MG63 (cell line): ENCODE measurements around the gene ASB4. TPM values are rescaled to one million over a fixed set of nuclear protein-coding genes. Genes with fewer than 3 reads are reported as not detected.
A peak's percentile ranks its signal among the peaks of the same experiment; 100 is the strongest.
"Not testable (repeated sequence)": the region's sequence is repeated elsewhere in the genome, so short reads cannot be mapped to it uniquely, and the experiment has no call there.

Experiments
- DNase-seq: peaks from one replicate; pipeline ENCODE4 v3.0.0-alpha.2; 2020
- H3K27me3 ChIP-seq: fragments of 250-450 bp; sonication (Bioruptor Pico); 2 replicates; pipeline ENCODE4 v1.5.1; 2020; ENCODE audit warnings: mild to moderate bottlenecking, moderate library complexity
- H3K36me3 ChIP-seq: fragments of 250-450 bp; sonication (Bioruptor Pico); 2 replicates; pipeline ENCODE4 v1.5.1; 2020; ENCODE audit warnings: mild to moderate bottlenecking, moderate library complexity
- H3K4me3 ChIP-seq: fragments of 250-450 bp; sonication (Bioruptor Pico); 2 replicates; pipeline ENCODE4 v1.5.1; 2020; ENCODE audit warnings: mild to moderate bottlenecking, moderate library complexity
- H3K9me3 ChIP-seq: fragments of 250-450 bp; sonication (Bioruptor Pico); 2 replicates; pipeline ENCODE4 v1.5.1; 2020; ENCODE audit warnings: mild to moderate bottlenecking, moderate library complexity
- total RNA-seq: library from RNA; depleted of rRNA; stranded (reverse); fragments of >200 nt; shearing (Covaris generic); gene quantifications from 2 replicates; pipeline ENCODE4 v1.2.3, GENCODE V29; 2014; ENCODE audit warnings: low replicate concordance; rRNA removed

The ASB4 gene, protein sequence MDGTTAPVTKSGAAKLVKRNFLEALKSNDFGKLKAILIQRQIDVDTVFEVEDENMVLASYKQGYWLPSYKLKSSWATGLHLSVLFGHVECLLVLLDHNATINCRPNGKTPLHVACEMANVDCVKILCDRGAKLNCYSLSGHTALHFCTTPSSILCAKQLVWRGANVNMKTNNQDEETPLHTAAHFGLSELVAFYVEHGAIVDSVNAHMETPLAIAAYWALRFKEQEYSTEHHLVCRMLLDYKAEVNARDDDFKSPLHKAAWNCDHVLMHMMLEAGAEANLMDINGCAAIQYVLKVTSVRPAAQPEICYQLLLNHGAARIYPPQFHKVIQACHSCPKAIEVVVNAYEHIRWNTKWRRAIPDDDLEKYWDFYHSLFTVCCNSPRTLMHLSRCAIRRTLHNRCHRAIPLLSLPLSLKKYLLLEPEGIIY
- not detected in 2 replicates for total RNA-seq

DNA sequence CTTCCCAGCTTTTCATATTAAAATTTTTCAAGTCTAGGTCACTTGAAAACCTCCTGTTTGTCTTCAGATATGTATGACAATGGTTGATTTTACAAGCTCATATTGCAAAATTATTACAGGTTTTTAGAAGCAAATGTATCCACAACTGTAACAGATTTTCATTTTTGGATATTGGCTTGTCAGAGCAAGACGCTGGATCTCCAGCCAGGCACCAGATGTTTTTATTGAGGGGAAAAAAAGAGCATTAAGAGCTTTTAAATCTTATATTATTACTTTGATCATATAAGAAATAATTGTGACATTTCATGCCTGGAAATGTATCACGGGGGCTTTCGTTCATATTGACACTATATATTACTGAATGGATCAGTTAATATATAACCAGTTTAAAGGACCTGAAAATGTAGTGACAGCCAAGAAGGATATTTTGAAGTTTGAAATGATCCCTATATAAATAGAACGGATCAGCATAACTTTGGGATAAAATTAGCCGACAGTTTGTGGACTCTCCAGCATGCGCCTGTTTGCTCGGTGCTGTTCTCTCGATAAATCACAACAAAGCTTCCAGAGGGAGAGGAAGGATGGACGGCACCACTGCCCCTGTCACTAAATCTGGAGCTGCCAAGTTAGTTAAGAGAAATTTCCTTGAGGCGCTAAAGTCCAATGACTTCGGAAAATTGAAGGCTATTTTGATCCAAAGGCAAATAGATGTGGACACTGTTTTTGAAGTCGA, at the start of gene ASB4:
TSS of gene ASB4 (plus strand) at position 553 of the 733 bp plus-strand sequence. CDS start at position 582, 29 bp downstream.
- Histone ChIP-seq H3K27me3 (no peaks in the 10 kb centered on the region), H3K36me3 (no peaks in the 10 kb centered on the region), H3K4me3 (no peak within 1 kb of the TSS), H3K9me3 (no peaks in the 10 kb centered on the region)
- no peak for DNase-seq

DNA sequence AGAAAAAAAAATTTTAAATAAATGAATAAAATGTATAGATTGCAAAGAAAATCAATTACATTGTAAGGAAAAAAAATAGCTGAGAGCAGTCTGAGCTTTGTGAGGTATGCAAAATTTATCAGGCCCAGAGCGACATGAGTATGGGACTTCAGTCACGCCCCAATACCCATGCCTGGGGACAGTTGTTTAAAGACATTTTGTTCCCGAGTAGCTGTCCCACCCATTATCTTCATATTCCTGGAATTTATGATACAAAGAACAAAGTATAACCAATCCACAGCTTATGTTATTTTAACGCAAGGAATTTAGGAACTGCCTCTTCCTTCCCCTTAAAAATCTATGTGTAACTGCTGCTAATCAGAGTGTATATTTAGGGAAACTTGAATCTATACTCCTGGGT, 49.3 kb upstream of the ASB4 start:
- H3K36me3 ChIP-seq: no peaks in the 10 kb centered on the region
- no peak for DNase-seq
- no peaks in the 10 kb centered on the region for H3K9me3 ChIP-seq
- H3K4me3 ChIP-seq: no peak overlapping the region
- H3K27me3 ChIP-seq: no peaks in the 10 kb centered on the region

DNA sequence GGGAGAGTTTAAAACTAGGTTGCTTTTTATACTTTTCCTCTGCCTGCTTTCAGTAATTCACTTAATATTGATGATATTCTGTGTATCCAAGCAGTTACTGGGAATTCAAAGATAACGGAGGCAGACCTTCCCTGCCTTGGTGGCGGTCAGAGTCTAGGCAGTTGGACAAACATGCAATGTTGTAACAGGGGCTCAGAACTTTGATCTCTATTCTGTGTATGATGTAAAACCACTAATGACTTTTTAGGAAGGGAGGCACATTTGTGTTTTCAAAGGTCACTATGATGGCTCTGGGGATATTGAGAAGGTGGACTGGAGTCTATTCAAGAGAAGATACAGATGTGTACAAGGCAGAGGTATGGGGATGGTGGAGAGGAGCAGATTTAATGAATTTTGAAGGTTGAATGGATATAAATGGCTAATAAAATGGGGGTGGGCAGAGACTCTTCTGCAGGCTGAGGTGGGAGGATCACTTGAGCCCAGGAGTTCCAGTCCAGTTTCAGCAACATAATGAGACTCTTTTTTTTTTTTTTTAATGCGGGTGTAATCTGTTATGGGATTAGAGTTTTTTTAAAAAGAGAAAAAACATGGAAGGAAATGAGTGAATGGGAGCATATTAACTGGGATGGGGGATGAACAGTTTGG, 45.2 kb upstream of the ASB4 start:
- no peaks in the 10 kb centered on the region for H3K9me3 ChIP-seq
- DNase-seq: no peak
- no peaks in the 10 kb centered on the region for H3K27me3 ChIP-seq
- H3K36me3 ChIP-seq: no peaks in the 10 kb centered on the region
- H3K4me3 ChIP-seq: no peak overlapping the region

DNA sequence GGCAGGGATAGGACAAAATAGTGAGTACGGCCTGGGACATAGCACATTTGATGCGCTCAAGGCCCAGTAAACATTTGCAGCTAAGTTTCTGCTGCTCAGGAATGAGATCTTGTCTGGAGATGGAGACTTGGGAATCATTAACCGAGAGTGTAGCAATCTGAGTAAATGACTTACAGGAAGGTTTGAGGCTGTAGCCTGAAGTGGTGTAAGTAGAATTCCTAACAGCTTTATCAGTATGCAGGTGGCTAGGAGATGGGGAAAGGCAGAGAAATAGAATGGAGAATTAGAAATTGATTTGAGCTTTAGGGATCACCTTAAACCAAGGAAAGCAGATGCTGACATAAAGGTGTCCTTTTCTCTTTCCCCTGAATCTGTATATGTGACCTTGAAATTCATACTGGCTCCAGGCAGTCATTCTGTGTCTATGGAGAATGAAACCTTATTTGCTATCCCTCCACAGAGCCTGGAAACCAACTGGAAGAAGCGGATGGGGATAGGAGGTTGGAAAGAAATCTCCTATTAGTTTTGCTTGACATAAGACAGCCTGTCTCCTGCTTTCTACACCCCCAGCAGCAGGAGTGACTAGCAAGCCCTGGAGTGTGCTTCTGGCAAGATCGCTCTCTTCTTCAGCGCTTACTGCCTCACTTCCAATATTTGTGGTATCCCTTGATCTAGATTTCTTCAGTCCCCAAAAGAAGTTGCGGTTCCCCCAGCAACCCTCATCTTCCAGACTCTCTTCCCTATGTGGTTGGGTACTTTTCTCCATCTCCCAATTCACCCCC, 44.5 kb upstream of the ASB4 start:
- H3K36me3 ChIP-seq: no peaks in the 10 kb centered on the region
- H3K9me3 ChIP-seq: no peaks in the 10 kb centered on the region
- H3K4me3 ChIP-seq: no peak overlapping the region
- no peaks in the 10 kb centered on the region for H3K27me3 ChIP-seq
- no peak for DNase-seq

DNA sequence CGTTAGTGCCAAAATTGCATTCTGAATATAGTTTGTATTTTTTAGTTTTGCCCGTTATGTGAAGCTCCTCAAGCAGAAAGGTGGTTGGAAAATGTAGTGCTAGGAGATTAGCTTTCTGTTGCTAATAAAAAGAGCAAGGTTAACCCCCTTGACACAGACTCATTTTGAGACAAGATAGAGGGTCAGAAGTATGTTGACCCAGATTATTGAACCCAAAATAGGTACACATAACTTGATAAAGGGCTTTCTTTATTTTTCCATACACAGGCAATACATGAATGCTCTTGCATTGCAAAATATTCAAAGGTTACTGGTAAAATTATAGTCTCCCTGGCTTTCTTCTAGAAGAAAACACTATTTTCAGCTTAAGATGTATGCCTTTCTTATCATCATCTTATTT, 40.9 kb upstream of the ASB4 start:
- DNase-seq: no peak
- H3K4me3 ChIP-seq: no peak overlapping the region
- no peaks in the 10 kb centered on the region for H3K27me3 ChIP-seq
- H3K9me3 ChIP-seq: no peaks in the 10 kb centered on the region
- no peaks in the 10 kb centered on the region for H3K36me3 ChIP-seq

DNA sequence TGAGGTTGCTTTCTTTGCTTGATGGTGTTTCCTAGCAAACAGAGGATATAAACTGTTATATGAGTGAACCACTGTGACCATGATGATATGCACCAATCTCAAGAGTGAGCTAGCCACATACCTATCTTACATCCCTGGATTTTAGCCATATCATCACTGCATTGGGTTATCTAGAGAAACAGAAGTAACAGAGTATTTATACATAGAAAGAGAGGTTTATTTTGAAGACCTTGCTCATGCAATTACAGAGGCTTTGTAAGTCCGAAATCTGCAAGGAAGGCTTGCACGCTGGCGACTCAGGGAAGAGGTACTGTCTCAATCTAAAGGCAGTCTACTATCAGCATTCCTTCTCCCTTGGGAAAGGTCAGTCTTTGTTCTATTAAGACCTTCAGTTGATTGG, 39.1 kb upstream of the ASB4 start:
- H3K36me3 ChIP-seq: no peaks in the 10 kb centered on the region
- DNase-seq: no peak
- H3K27me3 ChIP-seq: no peaks in the 10 kb centered on the region
- no peaks in the 10 kb centered on the region for H3K9me3 ChIP-seq
- no peak overlapping the region for H3K4me3 ChIP-seq

DNA sequence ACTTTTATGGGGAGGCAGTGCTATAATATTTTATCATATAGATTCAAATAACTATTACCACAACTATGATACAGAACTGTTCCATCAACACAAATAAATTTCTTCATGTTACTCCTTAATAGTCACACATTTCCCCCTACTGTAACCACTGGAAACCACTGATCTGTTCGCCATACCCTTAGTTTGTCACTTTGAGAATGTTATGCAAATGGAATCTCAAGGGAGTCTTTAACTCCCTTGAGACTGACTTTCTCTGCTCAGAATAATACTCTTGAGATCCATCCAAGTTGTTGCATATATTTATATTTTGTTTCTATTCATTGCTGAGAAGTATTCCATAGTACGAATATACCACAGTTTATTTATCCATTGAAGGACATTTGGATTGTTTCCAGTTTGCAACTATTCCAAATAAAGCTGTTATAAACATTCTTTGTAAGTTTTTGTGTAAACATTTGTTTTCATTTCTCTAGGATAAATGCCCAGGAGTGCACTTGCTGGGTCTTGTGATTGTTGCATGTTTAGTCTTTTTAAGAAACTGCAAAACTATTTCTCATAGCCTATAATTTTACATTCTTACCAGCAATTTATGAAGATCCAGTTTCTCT, 31.2 kb upstream of the ASB4 start:
- Histone ChIP-seq H3K9me3 (no peaks in the 10 kb centered on the region), H3K27me3 (no peaks in the 10 kb centered on the region), H3K36me3 (no peaks in the 10 kb centered on the region), H3K4me3 (no peak overlapping the region)
- DNase-seq: no peak

DNA sequence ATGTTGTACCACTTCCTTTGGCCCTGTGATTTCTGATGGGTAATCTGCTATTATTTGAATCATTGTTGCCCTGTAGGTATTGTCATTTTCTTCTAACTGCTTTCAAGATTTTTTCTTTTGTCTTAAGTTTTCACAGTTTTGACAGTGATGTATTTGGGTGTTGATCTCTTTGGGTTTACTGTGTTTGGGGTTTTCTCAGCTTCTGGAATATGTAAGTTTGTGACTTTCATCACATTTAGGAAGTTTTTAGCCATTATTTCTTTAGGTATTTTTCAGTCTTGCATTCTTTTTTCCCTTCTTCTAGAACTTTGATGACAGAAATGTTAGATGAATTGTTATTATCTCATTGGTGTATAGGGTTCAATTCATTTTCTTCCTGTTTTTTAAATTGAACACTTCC, 27.8 kb upstream of the ASB4 start:
- no peak for DNase-seq
- no peaks in the 10 kb centered on the region for H3K36me3 ChIP-seq
- H3K4me3 ChIP-seq: no peak overlapping the region
- H3K27me3 ChIP-seq: no peaks in the 10 kb centered on the region
- no peaks in the 10 kb centered on the region for H3K9me3 ChIP-seq

DNA sequence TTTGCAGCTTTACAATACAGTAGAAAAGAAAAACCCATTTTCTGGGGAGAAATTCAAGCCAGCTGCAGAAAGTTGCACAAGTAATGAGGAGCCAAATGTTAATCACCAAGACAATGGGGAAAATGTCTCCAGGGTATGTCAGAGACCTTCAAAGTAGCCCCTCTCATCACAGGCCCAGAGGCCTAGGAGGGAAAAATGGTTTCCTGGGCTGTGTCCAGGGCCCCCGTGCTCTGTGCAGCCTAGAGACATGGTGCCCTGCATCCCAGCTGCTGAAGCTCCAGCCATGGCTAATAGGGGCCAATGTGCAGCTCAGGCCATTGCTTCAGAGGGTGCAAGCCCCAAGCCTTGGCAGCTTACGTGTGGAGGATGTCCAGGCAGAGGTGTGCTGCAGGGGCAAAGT, 25.1 kb upstream of the ASB4 start:
- not testable (repeated sequence) for H3K4me3 ChIP-seq, H3K27me3 ChIP-seq, H3K36me3 ChIP-seq, H3K9me3 ChIP-seq, DNase-seq

DNA sequence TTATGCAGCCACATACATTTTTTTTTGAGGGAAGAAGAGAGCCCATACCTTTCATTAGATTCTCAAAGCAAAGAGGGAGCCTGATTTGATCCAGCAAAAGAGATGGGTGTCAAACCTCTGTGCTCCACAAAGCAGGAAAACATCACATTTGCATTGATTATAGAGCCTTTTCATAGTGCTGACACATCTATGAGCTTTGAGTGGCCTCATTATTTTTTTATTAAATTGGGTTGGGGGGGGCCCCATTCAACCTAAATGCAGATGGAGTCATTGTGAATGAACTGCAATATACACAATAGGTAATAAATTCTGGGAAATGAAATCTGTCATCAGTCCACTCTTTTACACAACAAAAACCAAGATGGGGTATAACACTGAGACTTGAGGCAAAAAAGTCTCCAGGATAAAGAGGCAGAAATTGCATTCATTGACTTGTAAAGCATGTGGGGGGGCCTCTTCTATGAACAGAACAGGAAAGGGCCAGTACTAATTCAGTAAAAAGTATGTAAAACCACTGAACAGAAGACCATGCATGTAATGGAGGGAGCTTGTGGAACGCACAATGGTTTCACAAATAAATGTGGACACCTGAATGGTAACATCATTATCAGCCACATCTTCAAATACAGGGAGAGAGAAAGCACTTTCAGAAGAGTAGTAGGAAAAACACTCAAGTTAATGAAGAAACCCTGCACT, 17.7 kb upstream of the ASB4 start:
- Histone ChIP-seq H3K9me3 (no peaks in the 10 kb centered on the region), H3K36me3 (no peaks in the 10 kb centered on the region), H3K27me3 (no peaks in the 10 kb centered on the region), H3K4me3 (no peak overlapping the region)
- DNase-seq: no peak

DNA sequence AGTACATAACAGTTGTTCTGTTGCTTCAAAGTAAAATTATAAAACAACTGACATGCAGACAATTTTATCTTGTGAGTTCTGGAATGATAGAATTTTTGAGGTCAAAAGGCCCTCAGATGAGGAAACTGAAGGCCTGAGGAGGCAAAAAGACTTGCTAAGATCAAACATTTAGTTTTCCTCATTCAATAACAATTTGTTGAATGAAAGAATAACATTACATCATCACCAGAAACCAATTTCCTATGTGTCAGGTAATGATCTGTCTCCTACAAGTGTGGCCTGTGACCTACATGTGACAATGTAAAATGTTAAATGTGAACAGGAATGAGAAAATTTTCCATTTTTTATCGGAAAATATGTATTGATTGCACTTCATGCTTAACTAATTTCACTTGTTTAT, 16.6 kb upstream of the ASB4 start:
- Histone ChIP-seq H3K27me3 (no peaks in the 10 kb centered on the region), H3K4me3 (no peak overlapping the region), H3K9me3 (no peaks in the 10 kb centered on the region), H3K36me3 (no peaks in the 10 kb centered on the region)
- DNase-seq: no peak

DNA sequence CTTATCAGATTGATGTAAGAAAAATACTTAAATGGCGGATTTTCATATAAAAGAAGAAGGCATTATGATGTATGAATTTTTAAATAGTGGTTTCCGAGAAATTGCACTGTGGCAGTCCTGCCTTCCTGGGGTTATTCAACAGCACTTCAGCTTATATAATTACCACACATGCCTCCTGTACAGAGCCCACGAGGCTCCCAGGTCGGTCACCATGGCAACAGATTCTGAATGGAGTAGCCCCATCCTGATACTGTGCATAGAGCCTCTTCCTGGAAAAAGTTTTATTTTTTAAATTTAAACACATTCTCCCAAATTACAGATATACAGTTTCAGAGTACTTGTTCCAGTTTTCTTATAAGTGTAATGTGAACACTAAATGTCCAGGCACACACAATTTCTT, 15.9 kb upstream of the ASB4 start:
- no peaks in the 10 kb centered on the region for H3K27me3 ChIP-seq
- H3K36me3 ChIP-seq: no peaks in the 10 kb centered on the region
- H3K4me3 ChIP-seq: no peak overlapping the region
- H3K9me3 ChIP-seq: no peaks in the 10 kb centered on the region
- no peak for DNase-seq

DNA sequence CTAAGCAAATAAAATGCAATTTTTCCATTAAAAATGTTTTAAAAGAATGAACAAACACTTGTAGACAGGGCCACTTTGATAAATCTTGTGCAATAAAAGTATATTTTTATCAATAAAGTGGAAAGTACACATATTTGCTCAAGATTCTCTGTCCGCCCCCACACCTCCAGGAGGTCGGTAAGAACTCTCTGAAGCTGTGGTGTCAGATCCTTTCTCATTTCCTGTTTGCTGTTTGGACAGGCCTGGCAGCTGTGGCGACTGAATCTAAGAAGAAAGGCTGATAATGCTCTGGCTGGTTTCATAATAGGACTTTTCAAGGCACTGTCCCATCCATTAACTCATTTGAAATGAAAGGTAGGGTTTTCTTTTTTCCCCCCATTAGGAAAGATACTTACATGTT, 15.3 kb upstream of the ASB4 start:
- Histone ChIP-seq H3K9me3 (no peaks in the 10 kb centered on the region), H3K27me3 (no peaks in the 10 kb centered on the region), H3K4me3 (no peak overlapping the region), H3K36me3 (no peaks in the 10 kb centered on the region)
- peak; percentile 47 for DNase-seq

DNA sequence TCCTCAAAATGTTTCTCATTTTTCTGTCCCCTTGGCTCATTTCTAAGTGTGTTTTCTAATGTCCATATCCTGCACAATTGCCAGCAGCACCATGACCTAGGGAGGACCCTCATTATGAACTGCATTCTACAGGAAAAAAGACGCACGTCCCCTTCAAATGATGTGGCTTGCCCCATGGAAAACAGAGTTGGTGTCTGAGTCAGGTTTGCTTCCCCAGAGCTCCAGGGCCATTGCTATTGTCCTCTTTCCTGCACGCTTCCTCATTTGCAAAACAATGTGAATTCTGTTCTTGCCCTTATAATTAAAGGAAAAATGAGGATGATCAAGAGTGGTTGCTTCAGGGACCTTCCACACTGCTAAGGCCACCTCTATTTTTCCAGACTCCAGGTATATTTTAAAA, 14.7 kb upstream of the ASB4 start:
- DNase-seq: no peak
- Histone ChIP-seq H3K4me3 (no peak overlapping the region), H3K36me3 (no peaks in the 10 kb centered on the region), H3K27me3 (no peaks in the 10 kb centered on the region), H3K9me3 (no peaks in the 10 kb centered on the region)

DNA sequence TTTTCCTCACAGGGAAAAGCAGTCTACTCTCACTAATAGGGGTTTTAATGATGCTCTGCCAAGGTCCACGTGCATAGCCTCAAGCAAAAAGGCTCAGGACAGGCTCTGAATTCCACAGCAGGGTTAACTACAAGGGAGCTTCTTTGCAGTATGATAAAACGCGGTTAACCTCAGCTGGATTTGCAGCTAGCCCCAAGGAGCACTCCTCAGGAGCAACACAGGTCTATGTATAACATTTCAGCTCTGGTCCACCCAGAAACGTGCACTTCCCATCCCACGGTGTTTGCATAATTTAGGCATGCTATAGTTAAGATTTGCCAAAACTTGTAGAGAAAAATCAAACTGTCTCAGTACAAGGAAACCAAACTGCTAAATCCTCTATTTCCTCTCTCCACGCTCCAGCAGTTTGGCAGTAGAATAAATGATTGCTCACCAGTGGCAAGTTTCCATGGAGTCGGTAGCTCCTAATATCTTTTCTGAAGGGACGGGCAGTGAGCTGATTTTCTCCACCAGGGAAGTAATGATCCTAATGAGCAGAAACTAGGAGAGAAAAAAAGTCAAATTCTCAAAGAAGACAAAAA, 13.1 kb upstream of the ASB4 start:
- Histone ChIP-seq H3K27me3 (no peaks in the 10 kb centered on the region), H3K4me3 (no peak overlapping the region)
- DNase-seq: peak; percentile 63

More for the DNA sequence above, 13.1 kb upstream of the ASB4 start:
- Histone ChIP-seq H3K9me3 (no peaks in the 10 kb centered on the region), H3K36me3 (no peaks in the 10 kb centered on the region)
